Stomach (tissue), 9 donors: ENCODE results near the gene NTF3. TPM values are rescaled to one million over a fixed set of nuclear protein-coding genes. Genes with fewer than 3 reads are reported as not detected.

ENCODE experiments used
- DNase-seq, 2 donors: peaks; one replicate each; pipeline versions ENCODE4 v3.0.0 to v3.0.0-alpha.2; 2013 to 2019
- H3K27ac ChIP-seq, 5 donors: fragments of 200-600 bp in 4 of 5; sonication (generic) in 4 of 5; one replicate each; pipeline ENCODE4 v1.5.1; 2013 to 2019; ENCODE audit warnings: mild to moderate bottlenecking in 1 of 5, moderate library complexity in 1 of 5
- H3K27me3 ChIP-seq, 3 donors: fragments of 200-600 bp; sonication (generic); one replicate each; pipeline ENCODE4 v1.5.1; 2017 to 2019; ENCODE audit warnings: mixed run types in 1 of 3
- H3K36me3 ChIP-seq, 4 donors: fragments of 200-600 bp; sonication (generic); 1 replicate in 3 of 4; 2 replicates in 1 of 4; pipeline ENCODE4 v1.5.1; 2016 to 2019
- H3K4me1 ChIP-seq, 4 donors: fragments of 200-600 bp; sonication (generic); one replicate each; pipeline ENCODE4 v1.5.1; 2016 to 2019
- H3K4me3 ChIP-seq, 4 donors: fragments of 200-600 bp; sonication (generic) in 3 of 4; one replicate each; pipeline ENCODE4 v1.5.1; 2016 to 2019; ENCODE audit warnings: mild to moderate bottlenecking in 1 of 4
- H3K9me3 ChIP-seq, 4 donors: fragments of 200-600 bp; sonication (generic); one replicate each; pipeline ENCODE4 v1.5.1; 2016 to 2019
- CTCF ChIP-seq, 7 experiments: fragments of 450-650 bp in 4 of 7; fragments of 200-600 bp in 3 of 7; sonication (generic) in 3 of 7; IDR thresholded peaks; one replicate each; pipeline ENCODE4 v1.5.1; 2016 to 2019; ENCODE audit warnings: antibody characterized with exemption in 7 of 7, control low read depth in 2 of 7, mild to moderate bottlenecking in 1 of 7
- EP300 ChIP-seq: sonication (generic); formaldehyde crosslinking; IDR thresholded peaks from one replicate; pipeline ENCODE4 v1.6.1; 2017; ENCODE audit warnings: antibody characterized with exemption
- POLR2A ChIP-seq, 4 donors: fragments of 450-650 bp; IDR thresholded peaks; one replicate each; pipeline ENCODE4 v1.6.1; 2016; ENCODE audit warnings: antibody characterized with exemption in 4 of 4, control low read depth in 2 of 4, mild to moderate bottlenecking in 1 of 4, moderate library complexity in 1 of 4
- POLR2AphosphoS5 ChIP-seq, 3 donors: sonication (generic); formaldehyde crosslinking; IDR thresholded peaks; one replicate each; pipeline ENCODE4 v1.6.1; 2016; ENCODE audit warnings: antibody characterized with exemption in 3 of 3
- WGBS, 5 donors: extraction: QIAGEN DNeasy Blood & Tissue Kit in 3 of 5; methylation state at CpG; one replicate each; pipeline versions ENCODE4 v1.1.5 to v1.1.7; 2013 to 2018; 5-methylcytosine and 5-hydroxymethylcytosine counted together
- intact Hi-C: fragments of 100-400 bp; cut with DNase I; formaldehyde crosslinking; loops from one replicate; pipeline ENCODE4 v1.15.1; 2023; ENCODE audit warnings: low total_unique reads
- polyA plus RNA-seq, 3 donors: library from polyadenylated mRNA; stranded (reverse); fragments of 200-250 nt; gene quantifications; one replicate each; pipeline ENCODE4 v1.2.3, GENCODE V29; 2013
- total RNA-seq, 5 donors: library from RNA; depleted of rRNA; stranded (reverse); fragments of >200 nt; gene quantifications; one replicate each; pipeline versions ENCODE4 v1.1.0 to v1.2.3, GENCODE V29; 2014 to 2016
- donor health status: healthy with polysubstance abuse.
- donor health status: Bipolar disorder and iron deficiency.
- donor health status: healthy.

Gene NTF3
- total and polyA plus RNA-seq, 8 donors: 0.87 to 7.3 (median 4.0) TPM; not detected in 3

- DNase-seq: no peak
- H3K27ac ChIP-seq: no peak overlapping the region
- H3K27me3 ChIP-seq: peaks cover 0 to 9% (median 0%) of the 10 kb centered on the region in 3 donors
- no peaks in the 10 kb centered on the region for H3K9me3 ChIP-seq
- intact Hi-C loops: no loop called here
- no peak for TF ChIP-seq CTCF (IDR thresholded peaks at IDR 0.05)
- no peak for TF ChIP-seq POLR2A (IDR thresholded peaks at IDR 0.05)
- TF ChIP-seq EP300: no peak
- no peak for TF ChIP-seq POLR2AphosphoS5 (IDR thresholded peaks at IDR 0.05)
- peaks cover 0 to 17% (median 7%) of the 10 kb centered on the region in 4 donors for H3K4me1 ChIP-seq
- H3K4me3 ChIP-seq: no peak overlapping the region
- no peaks in the 10 kb centered on the region for H3K36me3 ChIP-seq
- WGBS, 5 donors: 57 to 62% (median 60%) methylated on average over 6 of the region's 6 CpGs
These were observed 79.3 kb downstream of the NTF3 start for GRCh38 chr12:5511256-5511643.

GRCh38 chr12:5511644-5512600 lies 80.0 kb downstream of the NTF3 start:
- Histone ChIP-seq H3K9me3 (no peaks in the 10 kb centered on the region), H3K4me3 (peak overlapping the region in 1 of 4 donors; percentile 6), H3K36me3 (no peaks in the 10 kb centered on the region), H3K27me3 (peaks cover 0 to 9% (median 0%) of the 10 kb centered on the region in 3 donors), H3K27ac (no peak overlapping the region), H3K4me1 (peaks cover 0 to 15% (median 7%) of the 10 kb centered on the region in 4 donors)
- intact Hi-C loops: no loop called here
- peak in 1 of 2 donors; percentile 69 for DNase-seq
- 37 to 44% (median 43%) methylated on average over 35 to 36 of the region's 36 CpGs for WGBS, 5 donors
- TF ChIP-seq POLR2AphosphoS5 (IDR thresholded peaks at IDR 0.05) (no peak), POLR2A (IDR thresholded peaks at IDR 0.05) (no peak), EP300 (no peak), CTCF (IDR thresholded peaks at IDR 0.05) (peak in 3 of 7 experiments; percentile 16 to 25 (median 23))

GRCh38 chr12:5512601-5512970 lies 80.7 kb downstream of the NTF3 start:
- no peak overlapping the region for H3K27ac ChIP-seq
- H3K9me3 ChIP-seq: no peaks in the 10 kb centered on the region
- H3K27me3 ChIP-seq: peaks cover 0 to 9% (median 0%) of the 10 kb centered on the region in 3 donors
- H3K4me3 ChIP-seq: no peak overlapping the region
- WGBS, 5 donors: 51 to 63% (median 58%) methylated on average over 7 of the region's 7 CpGs
- no peaks in the 10 kb centered on the region for H3K36me3 ChIP-seq
- TF ChIP-seq EP300: no peak
- no peak for TF ChIP-seq POLR2AphosphoS5 (IDR thresholded peaks at IDR 0.05)
- no peak for TF ChIP-seq CTCF (IDR thresholded peaks at IDR 0.05)
- TF ChIP-seq POLR2A (IDR thresholded peaks at IDR 0.05): no peak
- peaks cover 0 to 15% (median 6%) of the 10 kb centered on the region in 4 donors for H3K4me1 ChIP-seq
- intact Hi-C loops: no loop called here
- DNase-seq: peak in 1 of 2 donors; percentile 35

- WGBS, 5 donors: 82 to 95% (median 94%) methylated on average over 4 of the region's 4 CpGs
- peaks cover 0 to 9% (median 0%) of the 10 kb centered on the region in 3 donors for H3K27me3 ChIP-seq
- peaks cover 0 to 15% (median 6%) of the 10 kb centered on the region in 4 donors for H3K4me1 ChIP-seq
- DNase-seq: no peak
- intact Hi-C loops: no loop called here
- TF ChIP-seq POLR2AphosphoS5 (IDR thresholded peaks at IDR 0.05) (no peak), EP300 (no peak), POLR2A (IDR thresholded peaks at IDR 0.05) (no peak), CTCF (IDR thresholded peaks at IDR 0.05) (no peak)
- no peaks in the 10 kb centered on the region for H3K36me3 ChIP-seq
- no peak overlapping the region for H3K27ac ChIP-seq
- no peaks in the 10 kb centered on the region for H3K9me3 ChIP-seq
- no peak overlapping the region for H3K4me3 ChIP-seq
These were observed 81.5 kb downstream of the NTF3 start for GRCh38 chr12:5513406-5513805.
